ENCODE results near the gene MBOAT2.

Gene MBOAT2

DNA sequence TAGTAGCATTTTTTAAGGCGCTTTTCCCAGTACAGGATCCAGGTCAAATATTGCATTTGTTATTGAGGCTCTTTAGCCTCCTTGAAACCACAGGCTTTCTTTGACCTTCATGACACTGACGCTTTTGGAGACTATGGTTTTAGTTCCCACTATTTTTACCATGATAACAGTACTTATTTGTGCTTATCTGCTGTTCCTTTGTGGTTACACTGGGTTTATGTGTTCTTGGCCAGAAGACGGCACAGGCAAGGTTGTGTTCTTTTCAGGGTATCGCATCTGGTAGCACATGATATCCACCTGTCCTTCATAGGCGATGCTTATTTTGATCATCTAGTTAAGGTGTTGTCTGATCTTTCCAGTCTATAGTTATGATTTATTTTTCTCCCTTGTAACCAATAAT lies 16.8 kb upstream of the MBOAT2 start:
- no peaks in the 10 kb centered on the region for H3K27me3 ChIP-seq
- no peak overlapping the region for H3K4me3 ChIP-seq (ENCODE audit: low read depth, low read length)
- no peaks in the 10 kb centered on the region for H3K36me3 ChIP-seq
- DNase-seq, result no peak
- TF ChIP-seq, protein P1, sequence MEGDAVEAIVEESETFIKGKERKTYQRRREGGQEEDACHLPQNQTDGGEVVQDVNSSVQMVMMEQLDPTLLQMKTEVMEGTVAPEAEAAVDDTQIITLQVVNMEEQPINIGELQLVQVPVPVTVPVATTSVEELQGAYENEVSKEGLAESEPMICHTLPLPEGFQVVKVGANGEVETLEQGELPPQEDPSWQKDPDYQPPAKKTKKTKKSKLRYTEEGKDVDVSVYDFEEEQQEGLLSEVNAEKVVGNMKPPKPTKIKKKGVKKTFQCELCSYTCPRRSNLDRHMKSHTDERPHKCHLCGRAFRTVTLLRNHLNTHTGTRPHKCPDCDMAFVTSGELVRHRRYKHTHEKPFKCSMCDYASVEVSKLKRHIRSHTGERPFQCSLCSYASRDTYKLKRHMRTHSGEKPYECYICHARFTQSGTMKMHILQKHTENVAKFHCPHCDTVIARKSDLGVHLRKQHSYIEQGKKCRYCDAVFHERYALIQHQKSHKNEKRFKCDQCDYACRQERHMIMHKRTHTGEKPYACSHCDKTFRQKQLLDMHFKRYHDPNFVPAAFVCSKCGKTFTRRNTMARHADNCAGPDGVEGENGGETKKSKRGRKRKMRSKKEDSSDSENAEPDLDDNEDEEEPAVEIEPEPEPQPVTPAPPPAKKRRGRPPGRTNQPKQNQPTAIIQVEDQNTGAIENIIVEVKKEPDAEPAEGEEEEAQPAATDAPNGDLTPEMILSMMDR (IDR thresholded peaks at IDR 0.05; ENCODE audit: low read depth, low read length), result no peak
- no peaks in the 10 kb centered on the region; the same call in 1 of the 2 replicates for H3K9me3 ChIP-seq
- H3K4me1 ChIP-seq, result no peaks in the 10 kb centered on the region

DNA sequence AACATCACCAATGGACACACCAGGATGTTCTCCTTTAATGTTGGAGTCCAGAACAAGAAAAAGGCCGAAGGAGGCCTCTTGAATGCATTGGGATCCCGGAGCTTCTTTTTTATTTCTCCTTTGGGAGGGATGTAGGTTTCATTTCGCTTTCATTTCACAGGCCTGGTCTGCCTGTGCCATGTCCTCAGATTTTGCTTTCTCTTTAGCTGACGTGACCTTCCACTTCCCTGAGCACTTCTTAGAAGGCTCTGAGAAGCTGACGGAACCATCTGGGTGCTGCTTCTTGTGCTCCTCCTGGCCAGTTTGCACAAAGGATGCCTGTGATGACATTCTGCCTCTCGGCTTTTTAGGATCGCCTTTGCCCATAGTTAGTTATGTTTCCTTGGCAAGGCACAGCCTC lies 15.1 kb upstream of the MBOAT2 start:
- H3K9me3 ChIP-seq, result no peaks in the 10 kb centered on the region
- H3K4me3 ChIP-seq (ENCODE audit: low read depth, low read length), result no peak overlapping the region
- TF ChIP-seq, protein P1 (IDR thresholded peaks at IDR 0.05; ENCODE audit: low read depth, low read length), result no peak
- H3K36me3 ChIP-seq, result no peaks in the 10 kb centered on the region
- H3K4me1 ChIP-seq, result no peaks in the 10 kb centered on the region
- no peaks in the 10 kb centered on the region for H3K27me3 ChIP-seq
- no peak for DNase-seq

DNA sequence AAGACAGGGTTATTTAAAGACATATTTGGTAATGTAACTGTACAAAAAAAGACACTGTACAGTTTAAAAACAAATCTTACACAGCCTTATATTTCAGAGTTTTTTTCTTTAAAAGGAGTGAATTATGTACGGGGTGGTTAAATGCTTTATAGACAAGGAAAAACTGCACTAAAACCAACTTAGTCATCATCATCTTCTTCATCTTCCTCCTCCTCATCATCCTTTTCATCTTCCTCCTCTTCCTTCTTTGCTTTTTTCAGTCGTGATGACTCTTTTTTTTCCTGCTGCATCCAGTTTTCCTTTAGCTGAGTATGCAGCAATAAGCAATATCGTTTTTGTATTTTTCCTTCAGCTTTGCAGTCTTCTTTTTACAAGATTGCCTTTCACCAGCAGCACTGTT lies 14.6 kb upstream of the MBOAT2 start:
- Histone ChIP-seq H3K27me3 (no peaks in the 10 kb centered on the region), H3K4me1 (no peaks in the 10 kb centered on the region), H3K4me3 (ENCODE audit: low read depth, low read length) (no peak overlapping the region), H3K36me3 (no peaks in the 10 kb centered on the region), H3K9me3 (no peaks in the 10 kb centered on the region)
- no peak for DNase-seq
- TF ChIP-seq, protein P1 (IDR thresholded peaks at IDR 0.05; ENCODE audit: low read depth, low read length), result no peak

DNA sequence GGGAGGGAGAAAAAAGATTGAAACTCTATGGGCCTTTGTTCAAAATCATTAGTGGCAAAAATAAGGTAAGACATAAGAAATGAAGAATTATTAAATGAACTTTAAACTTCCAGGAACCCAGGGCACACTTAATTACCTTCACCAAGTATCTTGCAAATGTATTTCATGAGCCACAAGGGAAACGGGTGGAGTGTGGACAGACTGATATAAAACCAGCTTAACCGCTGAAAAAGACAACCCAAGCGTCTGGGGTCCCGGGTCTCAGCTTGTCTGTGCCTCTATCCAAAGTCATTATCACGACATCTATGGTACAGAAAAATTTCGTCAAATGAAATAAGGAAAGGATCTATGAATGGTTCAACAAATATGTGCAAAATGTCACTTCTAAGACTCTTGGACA lies 13.9 kb upstream of the MBOAT2 start:
- TF ChIP-seq, protein P1 (IDR thresholded peaks at IDR 0.05; ENCODE audit: low read depth, low read length), result no peak
- H3K9me3 ChIP-seq, result no peaks in the 10 kb centered on the region
- H3K36me3 ChIP-seq, result no peaks in the 10 kb centered on the region
- no peaks in the 10 kb centered on the region for H3K27me3 ChIP-seq
- H3K4me3 ChIP-seq (ENCODE audit: low read depth, low read length), result no peak overlapping the region
- H3K4me1 ChIP-seq, result no peaks in the 10 kb centered on the region
- DNase-seq, result no peak

DNA sequence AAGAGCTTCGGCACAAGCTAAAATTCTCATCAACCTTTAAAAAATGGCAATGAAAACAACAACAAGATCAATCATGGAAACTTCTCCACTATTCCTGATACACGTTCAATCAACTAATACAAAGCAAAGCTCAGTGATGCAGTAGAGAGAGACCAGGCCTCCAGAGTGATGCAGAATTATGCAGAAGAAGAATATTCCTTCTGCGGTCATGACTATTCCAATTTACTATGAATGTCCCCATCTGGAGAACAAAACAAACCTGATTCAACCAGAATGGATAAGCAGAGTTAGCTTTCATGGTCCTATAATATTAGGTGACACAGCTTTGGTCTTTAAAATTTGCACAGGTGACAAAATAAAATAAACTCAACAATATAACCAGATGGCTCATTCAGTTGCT lies 12.5 kb upstream of the MBOAT2 start:
- Histone ChIP-seq H3K27me3 (no peaks in the 10 kb centered on the region), H3K36me3 (no peaks in the 10 kb centered on the region), H3K9me3 (no peaks in the 10 kb centered on the region), H3K4me1 (no peaks in the 10 kb centered on the region), H3K4me3 (ENCODE audit: low read depth, low read length) (no peak overlapping the region)
- TF ChIP-seq, protein P1 (IDR thresholded peaks at IDR 0.05; ENCODE audit: low read depth, low read length), result no peak
- DNase-seq, result no peak

DNA sequence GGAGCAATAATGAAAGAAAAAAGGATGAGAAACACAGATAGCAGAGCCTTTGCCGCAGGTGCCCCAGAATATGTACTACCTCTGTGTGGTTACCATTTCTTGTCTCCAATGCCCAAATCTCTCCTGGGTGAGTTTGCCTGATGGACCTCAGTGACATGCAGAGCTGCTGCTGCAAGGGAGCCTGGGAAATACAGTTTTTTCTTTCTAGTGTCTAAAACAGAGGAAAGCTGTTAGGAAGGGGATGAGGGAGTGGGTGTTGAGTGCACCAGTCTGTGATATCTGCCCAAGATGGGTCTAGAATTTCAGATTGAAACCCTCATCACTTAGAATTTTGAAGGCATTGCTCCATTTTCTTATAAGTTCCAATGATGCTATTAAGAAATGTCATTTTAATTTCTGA lies 9.9 kb upstream of the MBOAT2 start:
- TF ChIP-seq, protein P1 (IDR thresholded peaks at IDR 0.05; ENCODE audit: low read depth, low read length), result no peak
- H3K9me3 ChIP-seq, result no peaks in the 10 kb centered on the region
- no peak overlapping the region for H3K4me3 ChIP-seq (ENCODE audit: low read depth, low read length)
- no peak for DNase-seq
- no peaks in the 10 kb centered on the region for H3K27me3 ChIP-seq
- peaks cover 4% of the 10 kb centered on the region; the same call in 1 of the 2 replicates for H3K4me1 ChIP-seq
- H3K36me3 ChIP-seq, result no peaks in the 10 kb centered on the region
